Measurements from ENCODE around the gene ARHGAP1. TPM values are rescaled to one million over a fixed set of nuclear protein-coding genes. Genes with fewer than 3 reads are reported as not detected.

Gene ARHGAP1
- total and polyA plus RNA-seq, 9 of the 15 experiments (the other 6 are each of a cell fraction or from before 2014, with no cell fraction given), result 3.6 to 30.4 (median 8.2) TPM

DNA sequence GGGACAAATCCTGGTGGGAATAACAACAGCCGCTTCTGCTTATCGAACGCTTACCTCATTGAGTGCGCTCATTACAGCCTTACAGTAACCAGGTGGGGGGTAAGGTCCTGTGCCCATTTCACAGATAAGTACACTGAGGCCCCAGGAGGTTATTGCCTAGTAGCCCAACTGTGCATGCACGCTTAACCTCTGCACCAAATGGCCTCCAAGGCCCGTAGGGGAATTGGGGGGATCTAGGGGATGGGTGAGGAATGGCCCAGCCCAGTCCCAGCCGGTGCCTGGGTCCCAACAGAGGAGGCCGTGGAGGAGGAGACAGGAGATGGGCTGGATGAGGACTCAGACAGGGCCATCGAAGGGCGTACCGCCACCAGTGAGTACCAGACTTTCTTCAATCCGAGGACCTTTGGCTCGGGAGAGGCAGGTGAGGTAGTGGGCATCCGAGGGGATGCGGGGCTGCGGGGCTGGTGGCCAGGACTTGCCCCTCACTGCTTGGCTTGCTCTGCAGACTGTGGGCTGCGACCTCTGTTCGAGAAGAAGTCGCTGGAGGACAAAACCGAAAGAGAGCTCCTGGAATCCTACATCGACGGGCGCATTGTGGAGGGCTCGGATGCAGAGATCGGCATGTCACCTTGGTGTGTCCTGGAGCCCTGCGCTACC is 25.9 kb upstream of the ARHGAP1 start (continued):
- TF ChIP-seq RBM25 (IDR thresholded peaks at IDR 0.05; ENCODE audit: low read depth, low read length, severe bottlenecking) (peak; percentile 92), SMARCA5 (IDR thresholded peaks at IDR 0.05) (peak; percentile 74; the same call in 1 of the 2 replicates), SPI1 (IDR thresholded peaks at IDR 0.05; ENCODE audit: borderline replicate concordance, low read depth, low read length) (no peak)

DNA sequence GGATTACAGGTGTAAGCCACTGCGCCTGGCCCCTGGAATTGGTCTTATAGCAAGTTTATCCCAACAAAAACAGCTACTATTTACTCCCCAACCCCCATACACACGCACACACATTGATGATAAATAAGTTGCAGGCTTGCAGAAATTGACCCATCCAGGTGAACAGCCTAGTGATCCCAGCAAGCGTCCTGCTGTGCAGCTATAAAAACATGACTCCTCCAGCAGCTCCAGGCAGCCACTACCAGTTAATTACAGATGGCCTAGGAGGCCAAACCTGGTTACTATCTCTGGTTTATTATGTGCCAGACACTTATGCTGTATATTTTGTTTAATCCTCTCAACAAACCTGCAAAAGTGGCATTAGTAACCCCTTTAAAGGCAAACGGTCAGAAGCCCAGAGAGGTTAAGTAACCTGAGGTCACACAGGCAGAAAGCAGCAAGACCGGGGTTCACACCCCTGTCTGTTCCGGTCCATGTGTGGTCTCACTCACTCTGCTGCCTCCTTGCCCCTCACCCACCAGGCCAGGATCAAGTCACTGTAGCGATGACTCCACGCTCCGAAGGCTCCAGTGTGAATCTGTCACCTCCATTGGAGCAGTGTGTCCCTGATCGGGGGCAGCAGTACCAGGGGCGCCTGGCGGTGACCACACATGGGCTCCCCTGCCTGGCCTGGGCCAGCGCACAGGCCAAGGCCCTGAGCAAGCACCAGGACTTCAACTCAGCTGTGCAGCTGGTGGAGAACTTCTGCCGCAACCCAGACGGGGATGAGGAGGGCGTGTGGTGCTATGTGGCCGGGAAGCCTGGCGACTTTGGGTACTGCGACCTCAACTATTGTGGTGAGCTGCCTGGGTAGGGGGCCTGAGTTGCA is 25.2 kb upstream of the ARHGAP1 start:
- Histone ChIP-seq H3K27ac (ENCODE audit: extremely low read depth, low read depth, low read length) (no peak overlapping the region), H3K27me3 (ENCODE audit: control insufficient read depth in 2 of 2, insufficient read depth in 2 of 2, low read length in 2 of 2) (peaks cover 0 to 3% of the 10 kb centered on the region in 2 experiments; a peak in 1 of 5 replicates), H2AFZ (ENCODE audit: low read depth, low read length) (no peak overlapping the region), H3K9me3 (replicated peaks; ENCODE audit: control insufficient read depth, insufficient read depth, low read depth, low read length) (peaks cover 4% of the 10 kb centered on the region; the same call in 1 of the 2 replicates), H3K4me2 (ENCODE audit: insufficient read depth, low read length) (no peak overlapping the region), H4K20me1 (replicated peaks; ENCODE audit: control insufficient read depth, insufficient read depth, low read length) (no peaks in the 10 kb centered on the region), H3K4me3 (no peak overlapping the region), H3K36me3 (ENCODE audit: control insufficient read depth, insufficient read depth, low read length) (no peaks in the 10 kb centered on the region), H3K9ac (ENCODE audit: insufficient read depth in 1 of 2, low read depth in 2 of 2, low read length in 2 of 2) (no peak overlapping the region), H3K79me2 (ENCODE audit: control insufficient read depth, insufficient read depth, low read length) (no peaks in the 10 kb centered on the region), H3K9me1 (ENCODE audit: control insufficient read depth, insufficient read depth, low read length) (no peaks in the 10 kb centered on the region), H3K4me1 (replicated peaks in 1 of 2; ENCODE audit: control insufficient read depth in 2 of 2, insufficient read depth in 2 of 2, low read length in 2 of 2) (peaks cover 0 to 16% of the 10 kb centered on the region in 2 experiments; a peak in 2 of 5 replicates)
- ChIA-PET CTCF (ENCODE audit: low intra/inter-chr PET ratio) (no interaction called here), POLR2A (interaction anchor here (0.6 kb wide), 1 partner anchor 476 kb away, joined by 3 read pairs; no protein-coding TSS in a partner anchor)
- DNase-seq (ENCODE audit: extremely low read depth in 1 of 4, low spot score in 3 of 4) (no peak), FAIRE-seq (no peak), ATAC-seq (no peak)
- TF ChIP-seq POLR2A (conservative IDR thresholded peaks at IDR 0.05), result no peak
- TF ChIP-seq BDP1 (IDR thresholded peaks at IDR 0.05; ENCODE audit: insufficient read depth, insufficient read length), result no peak
- no peak for TF ChIP-seq BRD9 (IDR thresholded peaks at IDR 0.05; ENCODE audit: low read depth, partially characterized antibody)
- no peak for TF ChIP-seq DACH1 (IDR thresholded peaks at IDR 0.05; ENCODE audit: partially characterized antibody)
- TF ChIP-seq ZNF76 (CRISPR knock-in tag; IDR thresholded peaks at IDR 0.05; ENCODE audit: borderline replicate concordance), result no peak
- no peak for TF ChIP-seq NR1H2 (CRISPR knock-in tag; IDR thresholded peaks at IDR 0.05)
- no peak for TF ChIP-seq PHF20 (IDR thresholded peaks at IDR 0.05; ENCODE audit: partially characterized antibody)
- TF ChIP-seq PCBP1 (IDR thresholded peaks at IDR 0.05; ENCODE audit: low read depth, low read length, poor library complexity, severe bottlenecking), result no peak
- BruUV-seq (replicated peaks), result no TSS peak
- intact Hi-C loops (cut with micrococcal nuclease), result no loop called here
- 61% methylated on average over 19 of the region's 19 CpGs for WGBS (ENCODE audit: insufficient coverage, low coverage, missing lambda C conversion rate)
- in situ Hi-C loops (cut with MboI), result no loop called here
